NOMO-1 treated with DMSO at 0.1 percent for 48 hours (cell line): ENCODE measurements around the gene C4orf50.

ENCODE experiments used
- DNase-seq: peaks from one replicate; lab custom pipeline; 2025; ENCODE audit not compliant: unreplicated experiment; lab: John Stamatoyannopoulos, UW

Gene C4orf50

GRCh38 chr4:5973033-5973432 is 45.2 kb downstream of the C4orf50 start:
- no peak for DNase-seq

- no peak for DNase-seq
Observed at GRCh38 chr4:5972571-5972970, 45.7 kb downstream of the C4orf50 start.

GRCh38 chr4:5971078-5971450 is 47.2 kb downstream of the C4orf50 start:
- no peak for DNase-seq

- DNase-seq = no peak
Observed at GRCh38 chr4:5970381-5971077, 47.7 kb downstream of the C4orf50 start.

GRCh38 chr4:5969777-5970176 is 48.5 kb downstream of the C4orf50 start:
- DNase-seq = no peak

- no peak for DNase-seq
Observed at GRCh38 chr4:5969336-5969735, 48.9 kb downstream of the C4orf50 start.

GRCh38 chr4:5968246-5968645 is 50.0 kb downstream of the C4orf50 start:
- DNase-seq = no peak

- no peak for DNase-seq
Observed at GRCh38 chr4:5967783-5968182, 50.4 kb downstream of the C4orf50 start.

GRCh38 chr4:5965225-5965624 is 53.0 kb downstream of the C4orf50 start:
- no peak for DNase-seq

- no peak for DNase-seq
Observed at GRCh38 chr4:5964030-5964429, 54.2 kb downstream of the C4orf50 start.

GRCh38 chr4:5963611-5964010 is 54.6 kb downstream of the C4orf50 start:
- no peak for DNase-seq

- DNase-seq = no peak
Observed at GRCh38 chr4:5962416-5962815, 55.8 kb downstream of the C4orf50 start.

GRCh38 chr4:5960252-5960880 is 57.9 kb downstream of the C4orf50 start:
- DNase-seq = no peak

- DNase-seq = no peak
Observed at GRCh38 chr4:5959211-5959982, 58.8 kb downstream of the C4orf50 start.

GRCh38 chr4:5958199-5958735 is 60.0 kb downstream of the C4orf50 start:
- DNase-seq = no peak

- no peak for DNase-seq
Observed at GRCh38 chr4:5957076-5957475, 61.2 kb downstream of the C4orf50 start.

GRCh38 chr4:5956285-5957021 is 61.8 kb downstream of the C4orf50 start:
- DNase-seq = no peak

GRCh38 chr4:5955856-5956255 is 62.4 kb downstream of the C4orf50 start:
- DNase-seq = no peak

- DNase-seq = no peak
Observed at GRCh38 chr4:5955201-5955821, 62.9 kb downstream of the C4orf50 start.

GRCh38 chr4:5954056-5954760 is 64.0 kb downstream of the C4orf50 start:
- DNase-seq = no peak
